ENCODE results near the gene CIITA. TPM values are rescaled to one million over a fixed set of nuclear protein-coding genes. Genes with fewer than 3 reads are reported as not detected.

Gene CIITA
- total RNA-seq, 3 donors from 2014 or later, result 5.6 to 14.6 (median 11.1) TPM

DNA sequence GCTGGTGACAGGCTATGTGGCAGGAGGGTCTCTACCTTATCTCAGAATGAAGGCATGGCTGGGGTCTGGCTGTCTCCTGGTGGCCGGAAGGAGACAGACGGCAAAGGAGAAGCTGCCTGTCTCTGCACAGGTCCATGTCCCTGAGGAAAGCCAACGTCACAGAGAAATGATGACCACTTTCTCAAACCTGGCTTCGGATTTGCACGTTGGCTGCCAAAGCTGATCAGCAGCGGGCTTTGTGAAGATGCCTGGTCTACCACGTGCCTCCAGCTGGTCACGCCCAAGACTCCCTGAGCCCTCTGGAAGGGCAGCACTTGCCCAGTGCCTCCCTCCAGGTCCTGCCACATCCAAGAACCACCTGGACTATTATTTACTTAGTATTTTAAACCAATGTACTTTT lies 56.9 kb downstream of the CIITA start:
- TF ChIP-seq POLR2AphosphoS5 (IDR thresholded peaks at IDR 0.05), result no peak
- TF ChIP-seq, protein P1, sequence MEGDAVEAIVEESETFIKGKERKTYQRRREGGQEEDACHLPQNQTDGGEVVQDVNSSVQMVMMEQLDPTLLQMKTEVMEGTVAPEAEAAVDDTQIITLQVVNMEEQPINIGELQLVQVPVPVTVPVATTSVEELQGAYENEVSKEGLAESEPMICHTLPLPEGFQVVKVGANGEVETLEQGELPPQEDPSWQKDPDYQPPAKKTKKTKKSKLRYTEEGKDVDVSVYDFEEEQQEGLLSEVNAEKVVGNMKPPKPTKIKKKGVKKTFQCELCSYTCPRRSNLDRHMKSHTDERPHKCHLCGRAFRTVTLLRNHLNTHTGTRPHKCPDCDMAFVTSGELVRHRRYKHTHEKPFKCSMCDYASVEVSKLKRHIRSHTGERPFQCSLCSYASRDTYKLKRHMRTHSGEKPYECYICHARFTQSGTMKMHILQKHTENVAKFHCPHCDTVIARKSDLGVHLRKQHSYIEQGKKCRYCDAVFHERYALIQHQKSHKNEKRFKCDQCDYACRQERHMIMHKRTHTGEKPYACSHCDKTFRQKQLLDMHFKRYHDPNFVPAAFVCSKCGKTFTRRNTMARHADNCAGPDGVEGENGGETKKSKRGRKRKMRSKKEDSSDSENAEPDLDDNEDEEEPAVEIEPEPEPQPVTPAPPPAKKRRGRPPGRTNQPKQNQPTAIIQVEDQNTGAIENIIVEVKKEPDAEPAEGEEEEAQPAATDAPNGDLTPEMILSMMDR (IDR thresholded peaks at IDR 0.05), result no peak
- no peak for TF ChIP-seq POLR2A (IDR thresholded peaks at IDR 0.05)
- intact Hi-C loops (cut with DNase I; ENCODE audit: low total_unique reads), result no loop called here
- H3K4me3 ChIP-seq, result no peak overlapping the region
- H3K36me3 ChIP-seq, result no peaks in the 10 kb centered on the region
- H3K4me1 ChIP-seq, result peaks cover 4 to 21% of the 10 kb centered on the region in 2 donors
- no peaks in the 10 kb centered on the region for H3K27me3 ChIP-seq
- DNase-seq (ENCODE audit: low spot score in 2 of 2), result no peak
- H3K27ac ChIP-seq, result no peak overlapping the region
- H3K9me3 ChIP-seq, result no peaks in the 10 kb centered on the region

- no peak for DNase-seq (ENCODE audit: low spot score in 2 of 2)
- intact Hi-C loops (cut with DNase I; ENCODE audit: low total_unique reads), result no loop called here
- H3K27me3 ChIP-seq, result no peaks in the 10 kb centered on the region
Observed at GRCh38 chr16:10934325-10935107, 57.5 kb downstream of the CIITA start.

DNA sequence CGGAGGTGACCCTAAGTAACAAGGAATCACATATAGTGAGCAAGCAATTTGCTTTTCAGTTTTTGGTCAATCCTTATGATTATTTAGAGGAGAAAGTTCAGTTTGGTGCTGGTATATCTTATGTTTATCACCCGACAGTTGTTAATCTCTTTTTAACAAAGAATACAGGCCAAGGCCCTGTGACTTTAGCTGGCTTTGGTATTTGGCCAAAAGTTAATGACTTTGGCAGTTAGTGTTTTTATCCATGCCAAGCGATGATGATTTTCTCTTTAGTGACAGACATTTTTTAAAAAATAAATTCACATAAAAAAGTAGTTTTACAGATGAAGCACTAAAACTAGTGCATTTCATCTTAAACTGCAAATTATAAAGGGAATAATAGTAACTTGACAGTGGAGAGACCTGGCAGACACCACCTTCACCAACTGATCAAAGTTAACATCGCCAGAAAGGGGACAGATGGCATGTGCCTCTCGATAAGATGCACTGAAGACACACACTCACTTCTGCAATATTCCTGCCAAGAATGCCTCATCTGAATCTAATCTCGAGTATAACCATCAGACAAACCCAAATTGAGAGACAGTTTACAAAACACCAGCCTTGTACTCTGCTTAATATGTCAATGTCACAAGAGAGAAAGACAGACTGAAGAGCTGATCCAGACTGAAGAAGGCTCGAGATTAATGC lies 58.4 kb downstream of the CIITA start:
- no peaks in the 10 kb centered on the region for H3K27me3 ChIP-seq
- DNase-seq (ENCODE audit: low spot score in 2 of 2), result no peak
- H3K36me3 ChIP-seq, result no peaks in the 10 kb centered on the region
- TF ChIP-seq POLR2A (IDR thresholded peaks at IDR 0.05), result no peak
- intact Hi-C loops (cut with DNase I; ENCODE audit: low total_unique reads), result no loop called here
- H3K4me3 ChIP-seq, result no peak overlapping the region
- no peak overlapping the region for H3K27ac ChIP-seq
- H3K9me3 ChIP-seq, result no peaks in the 10 kb centered on the region
- H3K4me1 ChIP-seq, result peaks cover 11 to 30% of the 10 kb centered on the region in 2 donors

More at GRCh38 chr16:10934325-10935107, 57.5 kb downstream of the CIITA start:
- H3K9me3 ChIP-seq, result no peaks in the 10 kb centered on the region
- H3K4me1 ChIP-seq, result peaks cover 11 to 22% of the 10 kb centered on the region in 2 donors
- no peak for TF ChIP-seq POLR2AphosphoS5 (IDR thresholded peaks at IDR 0.05)
- TF ChIP-seq, protein P1 (IDR thresholded peaks at IDR 0.05), result no peak
- no peak for TF ChIP-seq POLR2A (IDR thresholded peaks at IDR 0.05)
- no peak overlapping the region for H3K27ac ChIP-seq
- no peak overlapping the region for H3K4me3 ChIP-seq
- H3K36me3 ChIP-seq, result no peaks in the 10 kb centered on the region

DNA sequence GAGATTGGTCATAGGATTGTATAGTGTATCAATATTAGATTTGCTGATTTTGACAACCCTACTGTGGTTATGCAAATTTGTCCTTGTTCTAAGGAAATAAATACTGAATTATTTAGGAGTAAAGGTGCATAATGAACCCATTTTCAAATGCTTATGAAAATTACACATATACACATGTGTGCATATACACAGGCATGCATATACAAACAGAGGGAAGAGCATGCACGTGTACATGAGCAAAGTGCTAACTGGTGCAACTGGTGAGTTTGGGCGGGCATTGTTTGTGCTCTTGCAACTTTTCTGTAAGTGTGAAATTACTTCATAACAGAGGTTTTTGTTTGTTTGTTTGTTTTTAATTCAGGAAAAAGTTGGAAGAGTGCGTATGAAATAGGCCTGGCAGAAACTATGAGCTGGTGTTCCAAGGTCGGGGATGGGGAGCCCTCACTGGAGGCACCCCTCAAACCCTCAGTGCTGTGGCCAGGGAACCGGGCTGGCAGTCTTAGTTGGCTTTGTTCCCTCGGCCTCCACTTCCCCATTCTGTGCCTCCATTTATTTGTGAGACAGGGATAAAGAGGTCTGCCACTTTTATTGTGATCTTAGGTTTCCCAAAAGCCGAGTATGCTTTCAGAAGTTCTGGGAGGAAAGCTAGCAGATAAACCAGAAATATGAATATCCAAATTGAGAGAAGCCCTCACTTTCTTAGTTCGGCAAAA lies 59.4 kb downstream of the CIITA start:
- intact Hi-C loops (cut with DNase I; ENCODE audit: low total_unique reads), result no loop called here
- Histone ChIP-seq H3K4me3 (peak overlapping the region in 1 of 3 donors; percentile 37), H3K9me3 (no peaks in the 10 kb centered on the region), H3K4me1 (peaks cover 14 to 38% of the 10 kb centered on the region in 2 donors), H3K27me3 (no peaks in the 10 kb centered on the region), H3K36me3 (no peaks in the 10 kb centered on the region), H3K27ac (peak overlapping the region in 1 of 2 donors; percentile 14)
- TF ChIP-seq POLR2AphosphoS5 (IDR thresholded peaks at IDR 0.05), result no peak
- TF ChIP-seq, protein P1 (IDR thresholded peaks at IDR 0.05), result no peak
- no peak for TF ChIP-seq POLR2A (IDR thresholded peaks at IDR 0.05)
- DNase-seq (ENCODE audit: low spot score in 2 of 2), result no peak

DNA sequence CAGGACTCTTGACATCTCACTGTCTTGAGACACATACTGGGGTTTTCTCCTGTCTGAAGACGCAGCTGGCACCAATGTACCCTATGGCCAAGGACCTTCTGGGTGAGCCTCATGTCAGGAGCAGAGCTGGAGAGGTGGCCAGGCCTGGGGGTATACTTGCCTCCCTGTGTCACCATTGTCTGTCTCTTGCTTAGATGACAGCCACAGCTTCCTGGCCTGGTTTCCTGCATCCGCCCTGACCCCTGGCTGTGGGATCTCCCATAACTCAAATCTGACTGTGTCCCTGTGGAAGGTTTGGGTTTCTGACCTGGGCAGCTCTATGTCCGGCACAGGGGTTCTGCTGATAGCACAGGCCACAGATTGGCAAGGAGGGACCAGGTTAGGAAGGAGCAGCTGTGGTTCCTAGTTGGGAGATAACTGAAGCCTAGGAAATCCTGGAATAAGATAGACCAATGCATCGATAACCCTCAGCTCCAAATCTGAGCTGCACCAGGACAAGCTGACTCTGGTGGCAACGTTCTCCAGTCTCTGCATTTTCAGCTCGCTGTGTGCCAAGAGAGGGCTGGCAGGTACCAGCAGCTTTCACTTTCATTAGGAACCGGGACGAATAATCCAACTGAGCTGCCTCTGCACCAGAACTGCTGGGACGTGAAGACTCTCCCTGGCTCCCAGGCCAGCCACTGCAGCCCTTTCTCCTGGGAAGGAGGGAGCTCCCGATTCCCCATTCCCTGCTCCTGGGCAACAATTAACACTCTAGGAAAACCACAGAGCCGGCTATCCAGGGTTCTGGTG lies 60.3 kb downstream of the CIITA start:
- intact Hi-C loops (cut with DNase I; ENCODE audit: low total_unique reads), result no loop called here
- no peak for DNase-seq (ENCODE audit: low spot score in 2 of 2)
- Histone ChIP-seq H3K27ac (peak overlapping the region; percentile 14 to 48), H3K27me3 (no peaks in the 10 kb centered on the region), H3K4me1 (peaks cover 14 to 38% of the 10 kb centered on the region in 2 donors), H3K9me3 (no peaks in the 10 kb centered on the region), H3K36me3 (no peaks in the 10 kb centered on the region), H3K4me3 (peak overlapping the region; percentile 8 to 37 (median 28))
- no peak for TF ChIP-seq POLR2AphosphoS5 (IDR thresholded peaks at IDR 0.05)
- TF ChIP-seq POLR2A (IDR thresholded peaks at IDR 0.05), result no peak
